ENCODE measurements around the gene OPCML. TPM values are rescaled to one million over a fixed set of nuclear protein-coding genes. Genes with fewer than 3 reads are reported as not detected.
"Not testable (repeated sequence)": the region's sequence is repeated elsewhere in the genome, so short reads cannot be mapped to it uniquely, and the experiment has no call there.

The OPCML gene
- total and polyA plus RNA-seq, 2 donors (not counting 1 experiment from before 2014, with no cell fraction given) = 0.99 to 2.8 TPM

DNA sequence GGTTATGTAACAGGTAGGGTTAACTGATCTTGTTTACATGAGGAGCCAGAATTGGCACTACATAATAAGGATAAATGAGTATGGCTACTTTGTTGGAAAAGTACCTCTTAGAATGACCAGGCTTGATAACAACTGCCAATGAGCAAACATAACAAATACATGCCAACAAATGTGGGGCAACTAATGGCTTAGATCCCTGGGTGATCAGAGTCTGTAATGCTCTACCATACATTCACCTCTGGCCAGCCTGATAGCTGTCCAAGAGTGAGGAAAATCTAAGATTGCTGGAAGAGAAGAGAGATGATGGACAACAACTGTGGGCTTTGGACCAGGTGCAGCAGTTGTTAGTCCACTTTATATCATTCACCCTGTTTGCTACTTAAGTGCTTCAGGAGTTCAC is 1136.9 kb downstream of the OPCML start:
- H4K20me1 ChIP-seq (ENCODE audit: control insufficient read depth, extremely low read depth, insufficient read depth, low read length) = no peaks in the 10 kb centered on the region
- no peaks in the 10 kb centered on the region for H3K9me3 ChIP-seq (ENCODE audit: control insufficient read depth, insufficient read depth, low read depth, low read length)
- H3K79me2 ChIP-seq (ENCODE audit: control insufficient read depth, insufficient read depth, low read length) = no peaks in the 10 kb centered on the region
- DNase-seq (ENCODE audit: low read depth in 2 of 2) = no peak
- H3K4me2 ChIP-seq (ENCODE audit: extremely low read depth, insufficient read depth, low read length) = no peak overlapping the region
- H3K9ac ChIP-seq (ENCODE audit: insufficient read depth, low read length) = no peak overlapping the region
- H3K4me3 ChIP-seq (replicated peaks in 1 of 4; ENCODE audit: control extremely low read depth in 1 of 4, insufficient read depth in 1 of 4, low read depth in 3 of 4, low read length in 4 of 4) = no peak overlapping the region
- no peaks in the 10 kb centered on the region for H3K4me1 ChIP-seq (ENCODE audit: control insufficient read depth, extremely low read depth, insufficient read depth, low read length)
- no peak overlapping the region for H3K27ac ChIP-seq (ENCODE audit: insufficient read depth, low read length)
- no peaks in the 10 kb centered on the region for H3K36me3 ChIP-seq (ENCODE audit: control insufficient read depth, insufficient read depth, low read length)
- no peak overlapping the region for H2AFZ ChIP-seq (ENCODE audit: low read length)
- no peaks in the 10 kb centered on the region for H3K27me3 ChIP-seq (ENCODE audit: control insufficient read depth, insufficient read depth, low read length)
- TF ChIP-seq, protein P1, sequence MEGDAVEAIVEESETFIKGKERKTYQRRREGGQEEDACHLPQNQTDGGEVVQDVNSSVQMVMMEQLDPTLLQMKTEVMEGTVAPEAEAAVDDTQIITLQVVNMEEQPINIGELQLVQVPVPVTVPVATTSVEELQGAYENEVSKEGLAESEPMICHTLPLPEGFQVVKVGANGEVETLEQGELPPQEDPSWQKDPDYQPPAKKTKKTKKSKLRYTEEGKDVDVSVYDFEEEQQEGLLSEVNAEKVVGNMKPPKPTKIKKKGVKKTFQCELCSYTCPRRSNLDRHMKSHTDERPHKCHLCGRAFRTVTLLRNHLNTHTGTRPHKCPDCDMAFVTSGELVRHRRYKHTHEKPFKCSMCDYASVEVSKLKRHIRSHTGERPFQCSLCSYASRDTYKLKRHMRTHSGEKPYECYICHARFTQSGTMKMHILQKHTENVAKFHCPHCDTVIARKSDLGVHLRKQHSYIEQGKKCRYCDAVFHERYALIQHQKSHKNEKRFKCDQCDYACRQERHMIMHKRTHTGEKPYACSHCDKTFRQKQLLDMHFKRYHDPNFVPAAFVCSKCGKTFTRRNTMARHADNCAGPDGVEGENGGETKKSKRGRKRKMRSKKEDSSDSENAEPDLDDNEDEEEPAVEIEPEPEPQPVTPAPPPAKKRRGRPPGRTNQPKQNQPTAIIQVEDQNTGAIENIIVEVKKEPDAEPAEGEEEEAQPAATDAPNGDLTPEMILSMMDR (conservative IDR thresholded peaks at IDR 0.05 in 1 of 2, IDR thresholded peaks at IDR 0.05 in 1 of 2; ENCODE audit: low read depth in 1 of 2, low read length in 2 of 2) = no peak
- TF ChIP-seq EZH2 (IDR thresholded peaks at IDR 0.05; ENCODE audit: low read length, missing control alignments) = no peak

- H3K4me3 ChIP-seq (replicated peaks in 1 of 4; ENCODE audit: control extremely low read depth in 1 of 4, insufficient read depth in 1 of 4, low read depth in 3 of 4, low read length in 4 of 4) = no peak overlapping the region
- TF ChIP-seq, protein P1 (conservative IDR thresholded peaks at IDR 0.05 in 1 of 2, IDR thresholded peaks at IDR 0.05 in 1 of 2; ENCODE audit: low read depth in 1 of 2, low read length in 2 of 2) = no peak
- no peak for TF ChIP-seq EZH2 (IDR thresholded peaks at IDR 0.05; ENCODE audit: low read length, missing control alignments)
- no peak for DNase-seq (ENCODE audit: low read depth in 2 of 2)
- no peaks in the 10 kb centered on the region for H3K79me2 ChIP-seq (ENCODE audit: control insufficient read depth, insufficient read depth, low read length)
- no peaks in the 10 kb centered on the region for H4K20me1 ChIP-seq (ENCODE audit: control insufficient read depth, extremely low read depth, insufficient read depth, low read length)
- no peaks in the 10 kb centered on the region for H3K27me3 ChIP-seq (ENCODE audit: control insufficient read depth, insufficient read depth, low read length)
- no peaks in the 10 kb centered on the region for H3K36me3 ChIP-seq (ENCODE audit: control insufficient read depth, insufficient read depth, low read length)
- no peaks in the 10 kb centered on the region for H3K9me3 ChIP-seq (ENCODE audit: control insufficient read depth, insufficient read depth, low read depth, low read length)
- H3K27ac ChIP-seq (ENCODE audit: insufficient read depth, low read length) = no peak overlapping the region
- no peak overlapping the region for H2AFZ ChIP-seq (ENCODE audit: low read length)
- H3K4me1 ChIP-seq (ENCODE audit: control insufficient read depth, extremely low read depth, insufficient read depth, low read length) = no peaks in the 10 kb centered on the region
- no peak overlapping the region for H3K9ac ChIP-seq (ENCODE audit: insufficient read depth, low read length)
- no peak overlapping the region for H3K4me2 ChIP-seq (ENCODE audit: extremely low read depth, insufficient read depth, low read length)
Measured at GRCh38 chr11:132379540-132379939, 1152.8 kb downstream of the OPCML start.

DNA sequence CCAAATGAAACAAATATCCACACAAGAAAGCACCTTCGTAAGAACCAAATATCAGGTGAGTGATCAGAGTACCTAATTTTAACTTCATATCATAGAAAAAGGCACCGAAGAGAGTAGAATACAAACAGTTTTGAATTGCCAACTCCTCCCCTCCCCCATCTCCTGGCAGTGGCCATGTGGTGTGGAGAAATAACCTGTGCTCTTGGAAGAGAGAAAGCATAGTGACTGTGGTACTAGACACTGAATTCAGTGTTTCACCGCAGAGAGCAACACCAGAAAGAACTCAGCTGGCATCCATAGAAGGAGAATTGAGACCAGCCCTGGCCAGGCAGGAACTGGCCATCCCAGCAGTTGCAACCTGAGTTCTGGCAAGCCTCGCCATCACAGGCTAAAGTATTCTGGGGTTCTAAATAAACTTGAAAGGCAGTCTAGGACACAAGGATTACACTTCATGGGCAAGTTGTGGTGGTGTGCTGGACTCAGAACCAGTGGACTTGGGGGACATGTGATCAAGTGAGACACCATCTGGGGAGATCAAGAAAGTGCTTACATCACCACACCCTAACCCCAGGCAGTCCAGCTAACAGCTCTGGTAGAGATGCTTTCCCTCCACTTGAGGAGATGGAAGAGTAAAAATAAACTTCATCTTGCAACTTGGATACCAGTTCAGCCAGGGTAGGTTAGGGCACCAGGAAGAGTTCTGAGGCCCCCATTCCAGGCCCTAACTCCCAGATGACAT is 1158.7 kb downstream of the OPCML start:
- no peaks in the 10 kb centered on the region for H3K27me3 ChIP-seq (ENCODE audit: control insufficient read depth, insufficient read depth, low read length)
- H3K4me2 ChIP-seq (ENCODE audit: extremely low read depth, insufficient read depth, low read length) = no peak overlapping the region
- H4K20me1 ChIP-seq (ENCODE audit: control insufficient read depth, extremely low read depth, insufficient read depth, low read length) = no peaks in the 10 kb centered on the region
- H2AFZ ChIP-seq (ENCODE audit: low read length) = no peak overlapping the region
- no peaks in the 10 kb centered on the region for H3K36me3 ChIP-seq (ENCODE audit: control insufficient read depth, insufficient read depth, low read length)
- no peaks in the 10 kb centered on the region for H3K9me3 ChIP-seq (ENCODE audit: control insufficient read depth, insufficient read depth, low read depth, low read length)
- H3K4me3 ChIP-seq (replicated peaks in 1 of 4; ENCODE audit: control extremely low read depth in 1 of 4, insufficient read depth in 1 of 4, low read depth in 3 of 4, low read length in 4 of 4) = no peak overlapping the region
- no peak overlapping the region for H3K27ac ChIP-seq (ENCODE audit: insufficient read depth, low read length)
- DNase-seq (ENCODE audit: low read depth in 2 of 2) = no peak
- TF ChIP-seq, protein P1 (conservative IDR thresholded peaks at IDR 0.05 in 1 of 2, IDR thresholded peaks at IDR 0.05 in 1 of 2; ENCODE audit: low read depth in 1 of 2, low read length in 2 of 2) = no peak
- TF ChIP-seq EZH2 (IDR thresholded peaks at IDR 0.05; ENCODE audit: low read length, missing control alignments) = no peak
- H3K9ac ChIP-seq (ENCODE audit: insufficient read depth, low read length) = no peak overlapping the region
- no peaks in the 10 kb centered on the region for H3K4me1 ChIP-seq (ENCODE audit: control insufficient read depth, extremely low read depth, insufficient read depth, low read length)
- H3K79me2 ChIP-seq (ENCODE audit: control insufficient read depth, insufficient read depth, low read length) = no peaks in the 10 kb centered on the region

DNA sequence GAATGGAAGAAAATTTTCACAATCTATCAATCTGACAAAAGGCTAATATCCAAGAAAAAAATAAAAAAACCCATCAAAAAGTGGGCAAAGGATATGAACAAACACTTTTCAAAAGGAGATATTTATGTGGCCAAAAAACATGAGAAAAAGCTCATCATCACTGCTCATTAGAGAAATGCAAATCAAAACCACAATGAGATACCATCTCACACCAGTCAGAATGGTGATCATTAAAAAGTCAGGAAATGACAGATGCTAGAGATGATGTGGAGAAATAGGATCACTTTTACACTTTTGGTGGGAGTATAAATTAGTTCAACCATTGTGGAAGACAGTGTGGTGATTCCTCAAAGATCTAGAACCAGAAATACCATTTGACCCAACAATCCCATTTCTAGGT is 1162.2 kb downstream of the OPCML start:
- H4K20me1 ChIP-seq (ENCODE audit: control insufficient read depth, extremely low read depth, insufficient read depth, low read length); H3K27ac ChIP-seq (ENCODE audit: insufficient read depth, low read length); H3K36me3 ChIP-seq (ENCODE audit: control insufficient read depth, insufficient read depth, low read length); H2AFZ ChIP-seq (ENCODE audit: low read length); H3K9ac ChIP-seq (ENCODE audit: insufficient read depth, low read length); H3K9me3 ChIP-seq (ENCODE audit: control insufficient read depth, insufficient read depth, low read depth, low read length); H3K4me1 ChIP-seq (ENCODE audit: control insufficient read depth, extremely low read depth, insufficient read depth, low read length); DNase-seq (ENCODE audit: low read depth in 2 of 2); H3K79me2 ChIP-seq (ENCODE audit: control insufficient read depth, insufficient read depth, low read length); H3K27me3 ChIP-seq (ENCODE audit: control insufficient read depth, insufficient read depth, low read length); H3K4me2 ChIP-seq (ENCODE audit: extremely low read depth, insufficient read depth, low read length); H3K4me3 ChIP-seq (replicated peaks in 1 of 4; ENCODE audit: control extremely low read depth in 1 of 4, insufficient read depth in 1 of 4, low read depth in 3 of 4, low read length in 4 of 4): not testable (repeated sequence)
